Astrocyte of the cerebellum (primary cell): ENCODE measurements around the gene GABARAPL1.

ENCODE experiments used
- DNase-seq: peaks from one replicate; pipeline ENCODE4 v3.0.0-alpha.2; 2011; ENCODE audit warnings: low read depth
- H3K4me3 ChIP-seq: 2 replicates; pipeline ENCODE4 v1.5.1; 2011; ENCODE audit warnings: mild to moderate bottlenecking, low read depth, low read length, moderate library complexity
- in situ Hi-C: cut with HindIII; loops from 2 replicates; pipeline ENCODE4 v1.10.0; 2017; ENCODE audit warnings: low sequenced_read_pairs
- TF ChIP-seq, protein P1 (sequence below): IDR thresholded peaks from 2 replicates; pipeline ENCODE4 v1.5.1; 2012; ENCODE audit warnings: low read length, low read depth, moderate library complexity, mild to moderate bottlenecking; ENCODE audit errors: missing control alignments

GABARAPL1 gene

DNA sequence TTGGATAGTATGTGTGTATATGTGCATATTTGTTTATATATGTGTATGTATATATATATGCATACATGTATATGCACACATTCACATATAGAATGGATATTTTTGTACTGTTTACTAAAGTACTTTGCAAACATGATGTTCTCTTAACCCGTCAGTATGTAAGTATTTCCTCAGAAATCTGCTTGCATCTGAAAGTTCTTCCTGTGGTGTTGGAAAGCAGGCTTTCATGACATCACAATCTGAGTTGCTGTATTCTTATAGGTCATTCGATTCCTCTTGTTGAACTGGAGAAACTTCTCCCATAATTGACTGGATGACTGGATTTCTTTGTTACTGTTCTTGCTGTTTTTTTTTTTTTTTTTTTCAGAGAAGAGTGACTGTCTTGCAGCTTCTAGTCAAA, 29.1 kb downstream of the GABARAPL1 start:
- no peak overlapping the region for H3K4me3 ChIP-seq
- TF ChIP-seq, protein P1, sequence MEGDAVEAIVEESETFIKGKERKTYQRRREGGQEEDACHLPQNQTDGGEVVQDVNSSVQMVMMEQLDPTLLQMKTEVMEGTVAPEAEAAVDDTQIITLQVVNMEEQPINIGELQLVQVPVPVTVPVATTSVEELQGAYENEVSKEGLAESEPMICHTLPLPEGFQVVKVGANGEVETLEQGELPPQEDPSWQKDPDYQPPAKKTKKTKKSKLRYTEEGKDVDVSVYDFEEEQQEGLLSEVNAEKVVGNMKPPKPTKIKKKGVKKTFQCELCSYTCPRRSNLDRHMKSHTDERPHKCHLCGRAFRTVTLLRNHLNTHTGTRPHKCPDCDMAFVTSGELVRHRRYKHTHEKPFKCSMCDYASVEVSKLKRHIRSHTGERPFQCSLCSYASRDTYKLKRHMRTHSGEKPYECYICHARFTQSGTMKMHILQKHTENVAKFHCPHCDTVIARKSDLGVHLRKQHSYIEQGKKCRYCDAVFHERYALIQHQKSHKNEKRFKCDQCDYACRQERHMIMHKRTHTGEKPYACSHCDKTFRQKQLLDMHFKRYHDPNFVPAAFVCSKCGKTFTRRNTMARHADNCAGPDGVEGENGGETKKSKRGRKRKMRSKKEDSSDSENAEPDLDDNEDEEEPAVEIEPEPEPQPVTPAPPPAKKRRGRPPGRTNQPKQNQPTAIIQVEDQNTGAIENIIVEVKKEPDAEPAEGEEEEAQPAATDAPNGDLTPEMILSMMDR = no peak
- DNase-seq = no peak
- in situ Hi-C loops = no loop called here

DNA sequence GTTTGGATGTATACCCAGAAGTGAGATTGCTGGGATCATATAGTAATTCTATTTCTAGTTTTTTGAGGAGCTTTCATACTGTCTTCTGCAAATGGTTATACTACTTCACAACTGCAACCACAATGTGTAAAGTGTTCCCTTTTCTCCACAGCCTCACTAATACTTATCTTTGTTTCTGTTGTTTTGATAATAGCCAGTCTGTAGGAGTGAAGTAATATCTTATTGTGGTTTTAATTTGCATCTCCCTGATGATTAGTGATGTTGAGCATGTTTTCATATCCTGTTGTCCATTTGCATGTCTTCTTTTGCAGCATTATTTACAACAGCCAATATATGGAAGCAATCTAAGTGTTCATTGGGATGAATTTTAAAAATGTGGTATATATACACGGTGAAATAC, 29.9 kb downstream of the GABARAPL1 start:
- in situ Hi-C loops = no loop called here
- no peak for DNase-seq
- H3K4me3 ChIP-seq = no peak overlapping the region
- TF ChIP-seq, protein P1 = no peak

DNA sequence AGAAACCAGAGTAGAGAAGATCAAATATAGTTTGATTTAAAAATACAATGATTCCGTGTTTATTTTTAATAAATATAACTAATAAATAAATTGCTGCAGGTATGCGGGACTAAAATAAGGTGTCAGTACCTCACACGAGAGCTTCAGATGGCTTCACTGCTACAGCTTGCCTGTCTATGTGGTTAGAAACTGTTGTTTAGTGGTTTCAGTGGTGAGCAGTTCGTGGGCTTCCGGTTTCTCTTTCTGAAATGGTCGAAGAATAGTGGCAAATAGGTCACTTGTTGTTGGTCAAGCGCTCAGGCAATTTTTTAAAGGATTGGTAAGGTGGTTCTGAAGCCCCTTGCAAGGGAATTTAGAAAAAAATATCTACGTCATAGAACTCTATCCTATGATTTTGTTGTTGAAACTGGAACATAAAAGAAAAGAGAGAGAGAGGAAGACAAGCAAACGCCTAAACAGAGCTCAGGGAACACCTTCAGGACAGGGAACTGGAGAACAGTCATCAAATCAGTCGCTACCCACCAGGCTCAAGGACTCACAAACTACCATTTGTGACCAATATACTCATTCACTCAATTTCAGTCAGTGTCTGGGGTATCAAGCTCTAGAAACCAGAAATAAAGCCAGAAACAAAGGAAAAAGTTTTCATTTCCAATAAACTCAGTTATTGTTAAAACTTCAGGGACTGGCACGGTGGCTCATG, 31.3 kb downstream of the GABARAPL1 start:
- TF ChIP-seq, protein P1 = no peak
- DNase-seq = no peak
- H3K4me3 ChIP-seq = no peak overlapping the region
- in situ Hi-C loops = no loop called here

DNA sequence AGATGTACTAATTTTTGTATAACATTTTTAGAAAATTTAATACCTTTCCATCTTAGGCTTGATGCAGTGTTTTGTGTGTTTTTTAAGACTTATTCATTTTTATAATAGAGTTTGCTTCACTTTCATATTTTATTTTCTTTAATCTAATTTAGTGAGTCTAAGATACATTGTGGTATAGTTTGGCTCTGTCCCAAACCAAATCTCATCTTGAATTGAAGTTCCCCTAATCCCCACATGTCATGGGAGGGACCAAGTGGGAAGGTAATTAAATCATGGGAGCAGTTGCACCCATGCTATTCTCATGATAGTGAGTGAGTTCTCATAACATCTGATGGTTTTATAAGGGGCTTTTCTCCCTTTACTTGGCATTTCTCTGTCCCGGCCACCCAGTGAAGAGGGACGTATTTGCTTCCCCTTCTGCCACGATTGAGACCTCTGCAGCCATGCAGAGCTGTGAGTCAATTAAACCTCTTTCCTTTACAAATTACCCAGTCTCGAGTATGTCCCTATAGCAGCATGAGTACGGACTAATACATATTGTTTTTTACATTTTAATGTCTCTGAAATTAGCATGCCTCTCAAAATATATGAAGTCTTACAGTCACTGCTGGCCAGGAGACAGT, 34.9 kb downstream of the GABARAPL1 start:
- in situ Hi-C loops = no loop called here
- no peak overlapping the region for H3K4me3 ChIP-seq
- no peak for DNase-seq
- TF ChIP-seq, protein P1 = no peak

DNA sequence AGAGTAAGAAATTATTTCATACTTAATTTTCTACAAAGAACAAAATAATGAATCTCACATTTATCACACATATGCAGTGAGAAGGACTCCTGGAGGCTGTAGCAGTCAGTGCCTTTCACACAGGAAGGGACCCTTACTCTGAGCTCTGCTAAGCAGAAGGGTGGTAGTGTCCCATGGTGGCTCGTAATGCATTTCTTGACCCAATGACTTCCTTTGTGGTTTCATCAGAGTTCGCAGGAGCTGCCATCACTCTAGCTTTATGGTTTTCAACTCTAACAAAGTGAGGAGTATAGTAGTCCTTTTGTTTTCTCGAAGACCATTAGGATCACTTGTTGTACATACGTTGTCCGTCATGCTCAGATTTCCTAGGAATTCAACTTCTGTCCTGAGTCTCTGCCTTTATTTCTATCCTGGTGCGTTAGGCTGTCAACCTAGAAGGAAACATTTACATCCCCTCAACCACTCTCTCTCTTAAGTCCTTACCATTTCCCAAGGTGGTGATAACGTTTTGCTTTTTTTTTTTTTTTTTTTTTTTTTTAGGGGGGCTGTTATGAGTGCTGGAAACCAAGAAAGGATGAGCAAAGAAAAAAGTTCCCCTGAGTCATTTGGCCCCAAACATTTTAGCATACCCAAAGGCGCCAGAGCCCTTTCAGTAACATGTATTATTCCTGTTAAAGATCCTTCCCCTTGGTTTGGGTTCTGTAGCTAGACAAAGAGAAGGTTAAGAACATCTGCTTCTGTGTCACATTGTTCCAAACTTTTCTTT, 37.2 kb downstream of the GABARAPL1 start:
- no peak for DNase-seq

DNA sequence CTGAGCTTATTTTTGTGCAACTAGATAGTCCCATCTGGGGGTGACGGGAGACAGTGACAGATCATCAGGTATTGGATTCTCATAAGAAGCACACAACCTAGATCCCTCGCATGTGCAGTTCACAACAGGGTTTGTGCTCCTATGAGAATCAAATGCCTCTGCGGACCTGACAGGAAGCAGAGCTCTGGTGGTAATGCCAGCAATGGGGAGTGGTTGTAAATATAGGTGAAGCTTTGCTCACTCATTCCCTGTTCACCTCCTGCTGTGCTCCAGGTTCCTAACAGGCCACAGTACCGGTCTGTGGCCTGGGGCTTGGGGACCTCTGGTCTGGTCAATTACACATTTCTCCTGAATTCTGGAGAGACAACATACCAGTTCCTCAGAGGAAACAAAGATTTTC, 39.0 kb downstream of the GABARAPL1 start:
- in situ Hi-C loops = no loop called here
- DNase-seq = no peak
- no peak overlapping the region for H3K4me3 ChIP-seq
- TF ChIP-seq, protein P1 = no peak

More for the DNA sequence above, 37.2 kb downstream of the GABARAPL1 start:
- TF ChIP-seq, protein P1 = no peak
- in situ Hi-C loops = no loop called here
- H3K4me3 ChIP-seq = no peak overlapping the region
